Measurements from ENCODE around the gene EAPP. TPM values are rescaled to one million over a fixed set of nuclear protein-coding genes. Genes with fewer than 3 reads are reported as not detected.

The EAPP gene
- total and polyA plus RNA-seq, 5 donors from 2014 or later = 86.0 to 171 (median 138) TPM

GRCh38 chr14:34474187-34474679 is 65.3 kb downstream of the EAPP start:
- DNase-seq = no peak
- peaks cover 10% of the 10 kb centered on the region for H3K27me3 Mint-ChIP-seq
- H3K9me3 Mint-ChIP-seq = peaks cover 0 to 2% (median 0%) of the 10 kb centered on the region in 7 donors
- ATAC-seq (ENCODE audit: low read depth in 2 of 2) = no peak
- Histone ChIP-seq H3K4me3 (ENCODE audit: low read depth, low read length) (no peak overlapping the region), H3K4me1 (ENCODE audit: control insufficient read depth, insufficient read depth, low read length, poor library complexity, severe bottlenecking) (no peaks in the 10 kb centered on the region), H3K9me3 (ENCODE audit: control insufficient read depth in 2 of 2, low read length in 2 of 2) (no peaks in the 10 kb centered on the region), H3K36me3 (ENCODE audit: control insufficient read depth, insufficient read depth, low read length) (no peaks in the 10 kb centered on the region), H3K27ac (ENCODE audit: insufficient read depth, low read length, poor library complexity, severe bottlenecking) (no peak overlapping the region), H3K27me3 (ENCODE audit: control insufficient read depth, insufficient read depth, low read length) (no peaks in the 10 kb centered on the region)
- peaks cover 0 to 4% (median 0%) of the 10 kb centered on the region in 4 donors for H3K4me1 Mint-ChIP-seq
- no peak overlapping the region for H3K27ac Mint-ChIP-seq
- H3K4me3 Mint-ChIP-seq = no peak overlapping the region
- H3K36me3 Mint-ChIP-seq = no peaks in the 10 kb centered on the region

- H3K4me1 Mint-ChIP-seq = peaks cover 0 to 4% (median 0%) of the 10 kb centered on the region in 4 donors
- H3K27ac ChIP-seq (ENCODE audit: insufficient read depth, low read length, poor library complexity, severe bottlenecking) = no peak overlapping the region
- H3K4me3 ChIP-seq (ENCODE audit: low read depth, low read length) = no peak overlapping the region
- H3K27me3 Mint-ChIP-seq = peaks cover 15% of the 10 kb centered on the region
- no peaks in the 10 kb centered on the region for H3K36me3 ChIP-seq (ENCODE audit: control insufficient read depth, insufficient read depth, low read length)
- H3K27me3 ChIP-seq (ENCODE audit: control insufficient read depth, insufficient read depth, low read length) = no peaks in the 10 kb centered on the region
- no peak overlapping the region for H3K4me3 Mint-ChIP-seq
- peaks cover 0 to 2% (median 0%) of the 10 kb centered on the region in 7 donors for H3K9me3 Mint-ChIP-seq
- H3K9me3 ChIP-seq (ENCODE audit: control insufficient read depth in 2 of 2, low read length in 2 of 2) = no peaks in the 10 kb centered on the region
- H3K27ac Mint-ChIP-seq = no peak overlapping the region
- DNase-seq (no peak), ATAC-seq (ENCODE audit: low read depth in 2 of 2) (no peak)
- no peaks in the 10 kb centered on the region for H3K4me1 ChIP-seq (ENCODE audit: control insufficient read depth, insufficient read depth, low read length, poor library complexity, severe bottlenecking)
- H3K36me3 Mint-ChIP-seq = no peaks in the 10 kb centered on the region
Measured at GRCh38 chr14:34472706-34473279, 66.7 kb downstream of the EAPP start.

GRCh38 chr14:34470319-34470718 is 69.2 kb downstream of the EAPP start:
- H3K4me1 Mint-ChIP-seq = peaks cover 0 to 4% (median 0%) of the 10 kb centered on the region in 4 donors
- no peak overlapping the region for H3K4me3 Mint-ChIP-seq
- Histone ChIP-seq H3K27ac (ENCODE audit: insufficient read depth, low read length, poor library complexity, severe bottlenecking) (no peak overlapping the region), H3K36me3 (ENCODE audit: control insufficient read depth, insufficient read depth, low read length) (no peaks in the 10 kb centered on the region), H3K4me3 (ENCODE audit: low read depth, low read length) (no peak overlapping the region), H3K9me3 (ENCODE audit: control insufficient read depth in 2 of 2, low read length in 2 of 2) (no peaks in the 10 kb centered on the region), H3K4me1 (ENCODE audit: control insufficient read depth, insufficient read depth, low read length, poor library complexity, severe bottlenecking) (no peaks in the 10 kb centered on the region), H3K27me3 (ENCODE audit: control insufficient read depth, insufficient read depth, low read length) (no peaks in the 10 kb centered on the region)
- no peaks in the 10 kb centered on the region for H3K36me3 Mint-ChIP-seq
- peaks cover 0 to 2% (median 0%) of the 10 kb centered on the region in 7 donors for H3K9me3 Mint-ChIP-seq
- ATAC-seq (ENCODE audit: low read depth in 2 of 2) = no peak
- no peak for DNase-seq
- H3K27ac Mint-ChIP-seq = no peak overlapping the region
- H3K27me3 Mint-ChIP-seq = peaks cover 15% of the 10 kb centered on the region

- no peaks in the 10 kb centered on the region for H3K27me3 ChIP-seq (ENCODE audit: control insufficient read depth, insufficient read depth, low read length)
- H3K9me3 Mint-ChIP-seq = peaks cover 0 to 2% (median 0%) of the 10 kb centered on the region in 7 donors
- no peaks in the 10 kb centered on the region for H3K4me1 ChIP-seq (ENCODE audit: control insufficient read depth, insufficient read depth, low read length, poor library complexity, severe bottlenecking)
- ATAC-seq (ENCODE audit: low read depth in 2 of 2) (no peak), DNase-seq (no peak)
- H3K4me3 Mint-ChIP-seq = no peak overlapping the region
- H3K9me3 ChIP-seq (ENCODE audit: control insufficient read depth in 2 of 2, low read length in 2 of 2) = no peaks in the 10 kb centered on the region
- H3K4me3 ChIP-seq (ENCODE audit: low read depth, low read length) = no peak overlapping the region
- H3K4me1 Mint-ChIP-seq = peaks cover 0 to 8% (median 1%) of the 10 kb centered on the region in 4 donors
- H3K36me3 Mint-ChIP-seq = no peaks in the 10 kb centered on the region
- no peak overlapping the region for H3K27ac ChIP-seq (ENCODE audit: insufficient read depth, low read length, poor library complexity, severe bottlenecking)
- peaks cover 9% of the 10 kb centered on the region for H3K27me3 Mint-ChIP-seq
- no peaks in the 10 kb centered on the region for H3K36me3 ChIP-seq (ENCODE audit: control insufficient read depth, insufficient read depth, low read length)
- H3K27ac Mint-ChIP-seq = no peak overlapping the region
Measured at GRCh38 chr14:34466691-34467090, 72.8 kb downstream of the EAPP start.

Other genes with a start within 250 kb of the EAPP start
- 4.0 TPM for gene SPTSSA, start 77.5 kb downstream of the EAPP start, total RNA-seq
- gene SPTSSA, start 77.5 kb downstream of the EAPP start, polyA plus RNA-seq = 10 to 100 TPM in 1 of 4 donors, 1 to 10 TPM in 3; 8.1 to 10.7 (median 8.3) TPM
- 88.7 TPM for gene SNX6, start 90.4 kb upstream of the EAPP start, total RNA-seq
- gene SNX6, start 90.4 kb upstream of the EAPP start, polyA plus RNA-seq = 100 to 1,000 TPM; 132 to 171 (median 143) TPM
- 27.8 TPM for gene CFL2, start 174.9 kb upstream of the EAPP start, total RNA-seq
- 10 to 100 TPM in 1 of 4 donors, 1 to 10 TPM in 3; 7.1 to 11.1 (median 7.5) TPM for gene CFL2, start 174.9 kb upstream of the EAPP start, polyA plus RNA-seq